ENCODE data around the gene NXN. TPM values are rescaled to one million over a fixed set of nuclear protein-coding genes. Genes with fewer than 3 reads are reported as not detected.
A peak's percentile ranks its signal among the peaks of the same experiment; 100 is the strongest.
"Not testable (repeated sequence)": the region's sequence is repeated elsewhere in the genome, so short reads cannot be mapped to it uniquely, and the experiment has no call there.

Gene NXN
- total RNA-seq, 1 donor from 2014 or later: 53.1 TPM

GRCh38 chr17:1002412-1002753, 22.8 kb upstream of the NXN start:
- TF ChIP-seq, protein P1, sequence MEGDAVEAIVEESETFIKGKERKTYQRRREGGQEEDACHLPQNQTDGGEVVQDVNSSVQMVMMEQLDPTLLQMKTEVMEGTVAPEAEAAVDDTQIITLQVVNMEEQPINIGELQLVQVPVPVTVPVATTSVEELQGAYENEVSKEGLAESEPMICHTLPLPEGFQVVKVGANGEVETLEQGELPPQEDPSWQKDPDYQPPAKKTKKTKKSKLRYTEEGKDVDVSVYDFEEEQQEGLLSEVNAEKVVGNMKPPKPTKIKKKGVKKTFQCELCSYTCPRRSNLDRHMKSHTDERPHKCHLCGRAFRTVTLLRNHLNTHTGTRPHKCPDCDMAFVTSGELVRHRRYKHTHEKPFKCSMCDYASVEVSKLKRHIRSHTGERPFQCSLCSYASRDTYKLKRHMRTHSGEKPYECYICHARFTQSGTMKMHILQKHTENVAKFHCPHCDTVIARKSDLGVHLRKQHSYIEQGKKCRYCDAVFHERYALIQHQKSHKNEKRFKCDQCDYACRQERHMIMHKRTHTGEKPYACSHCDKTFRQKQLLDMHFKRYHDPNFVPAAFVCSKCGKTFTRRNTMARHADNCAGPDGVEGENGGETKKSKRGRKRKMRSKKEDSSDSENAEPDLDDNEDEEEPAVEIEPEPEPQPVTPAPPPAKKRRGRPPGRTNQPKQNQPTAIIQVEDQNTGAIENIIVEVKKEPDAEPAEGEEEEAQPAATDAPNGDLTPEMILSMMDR (IDR thresholded peaks at IDR 0.05; ENCODE audit: unreplicated experiment): no peak
- Mint-ChIP-seq H3K27me3 (no peaks in the 10 kb centered on the region), H3K4me1 (ENCODE audit: low read depth) (peaks cover 11% of the 10 kb centered on the region), H3K9me3 (ENCODE audit: low read depth) (no peaks in the 10 kb centered on the region), H3K36me3 (ENCODE audit: insufficient read depth) (peaks cover 11% of the 10 kb centered on the region), H3K27ac (peak overlapping the region; percentile 59), H3K4me3 (ENCODE audit: low read depth) (no peak overlapping the region)
- DNase-seq (ENCODE audit: low spot score, unreplicated experiment): no peak

GRCh38 chr17:1001640-1002411, 22.2 kb upstream of the NXN start:
- Mint-ChIP-seq H3K27me3 (no peaks in the 10 kb centered on the region), H3K4me1 (ENCODE audit: low read depth) (peaks cover 11% of the 10 kb centered on the region), H3K4me3 (ENCODE audit: low read depth) (no peak overlapping the region), H3K9me3 (ENCODE audit: low read depth) (no peaks in the 10 kb centered on the region), H3K27ac (peak overlapping the region; percentile 59), H3K36me3 (ENCODE audit: insufficient read depth) (peaks cover 11% of the 10 kb centered on the region)
- TF ChIP-seq, protein P1 (IDR thresholded peaks at IDR 0.05; ENCODE audit: unreplicated experiment): no peak
- no peak for DNase-seq (ENCODE audit: low spot score, unreplicated experiment)

- TF ChIP-seq, protein P1 (IDR thresholded peaks at IDR 0.05; ENCODE audit: unreplicated experiment): no peak
- Mint-ChIP-seq H3K9me3 (ENCODE audit: low read depth) (no peaks in the 10 kb centered on the region), H3K27me3 (no peaks in the 10 kb centered on the region), H3K4me3 (ENCODE audit: low read depth) (no peak overlapping the region), H3K27ac (no peak overlapping the region), H3K36me3 (ENCODE audit: insufficient read depth) (peaks cover 11% of the 10 kb centered on the region), H3K4me1 (ENCODE audit: low read depth) (peaks cover 10% of the 10 kb centered on the region)
- no peak for DNase-seq (ENCODE audit: low spot score, unreplicated experiment)
Measured at GRCh38 chr17:1000597-1001461, 21.3 kb upstream of the NXN start.

GRCh38 chr17:998111-998510, 18.5 kb upstream of the NXN start:
- Mint-ChIP-seq H3K4me1 (ENCODE audit: low read depth) (peaks cover 8% of the 10 kb centered on the region), H3K4me3 (ENCODE audit: low read depth) (peak overlapping the region; percentile 97), H3K36me3 (ENCODE audit: insufficient read depth) (peaks cover 10% of the 10 kb centered on the region), H3K27ac (peak overlapping the region; percentile 7), H3K27me3 (peaks cover 2% of the 10 kb centered on the region), H3K9me3 (ENCODE audit: low read depth) (no peaks in the 10 kb centered on the region)
- no peak for DNase-seq (ENCODE audit: low spot score, unreplicated experiment)
- TF ChIP-seq, protein P1 (IDR thresholded peaks at IDR 0.05; ENCODE audit: unreplicated experiment): no peak

GRCh38 chr17:996554-997344, 17.2 kb upstream of the NXN start, which contains the start of gene TIMM22:
TIMM22 (plus strand) TSS chr17:997129; CDS start chr17:997143, 14 bp downstream.
- DNase-seq (ENCODE audit: low spot score, unreplicated experiment): peak; percentile 90
- TF ChIP-seq, protein P1 (IDR thresholded peaks at IDR 0.05; ENCODE audit: unreplicated experiment): peak; percentile 88
- H3K4me1 Mint-ChIP-seq (ENCODE audit: low read depth): peaks cover 8% of the 10 kb centered on the region
- peak within 1 kb of the TSS; percentile 97 for H3K4me3 Mint-ChIP-seq (ENCODE audit: low read depth)
- peaks cover 7% of the 10 kb centered on the region for H3K36me3 Mint-ChIP-seq (ENCODE audit: insufficient read depth)
- peaks cover 2% of the 10 kb centered on the region for H3K27me3 Mint-ChIP-seq
- H3K9me3 Mint-ChIP-seq (ENCODE audit: low read depth): no peaks in the 10 kb centered on the region
- H3K27ac Mint-ChIP-seq: peak within 1 kb of the TSS; percentile 99

DNA sequence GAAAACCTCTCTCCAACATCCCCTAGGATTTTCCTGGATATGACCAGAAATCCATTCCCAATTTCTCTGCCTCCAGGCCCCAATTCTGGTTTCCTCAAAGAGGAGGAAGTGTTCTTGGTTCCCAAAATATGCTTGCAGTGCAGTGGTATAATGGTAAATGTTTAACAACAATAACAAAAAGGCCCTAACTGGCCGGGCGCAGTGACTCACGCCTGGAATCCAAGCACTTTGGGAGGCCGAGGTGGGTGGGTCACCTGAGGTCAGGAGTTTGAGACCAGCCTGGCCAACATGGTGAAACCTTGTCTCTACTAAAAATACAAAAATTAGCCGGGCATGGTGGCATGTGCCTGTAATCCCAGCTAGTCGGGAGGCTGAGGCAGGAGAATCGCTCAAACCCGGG, 15.7 kb upstream of the NXN start:
- H3K36me3 Mint-ChIP-seq (ENCODE audit: insufficient read depth); H3K27me3 Mint-ChIP-seq; H3K4me1 Mint-ChIP-seq (ENCODE audit: low read depth); H3K9me3 Mint-ChIP-seq (ENCODE audit: low read depth); DNase-seq (ENCODE audit: low spot score, unreplicated experiment); H3K27ac Mint-ChIP-seq; H3K4me3 Mint-ChIP-seq (ENCODE audit: low read depth): not testable (repeated sequence)

Data from progenitor cell of endocrine pancreas (in vitro differentiated cells).